HG02981 (cell line): ENCODE results near the gene CASZ1.

Experiments
- ATAC-seq: cut with Tn5 transposase; IDR thresholded peaks from one replicate; pipeline ENCODE4 v1.9.1; 2021; ENCODE audit warnings: mild to moderate bottlenecking, moderate library complexity; ENCODE audit not compliant: unreplicated experiment

The CASZ1 gene

DNA sequence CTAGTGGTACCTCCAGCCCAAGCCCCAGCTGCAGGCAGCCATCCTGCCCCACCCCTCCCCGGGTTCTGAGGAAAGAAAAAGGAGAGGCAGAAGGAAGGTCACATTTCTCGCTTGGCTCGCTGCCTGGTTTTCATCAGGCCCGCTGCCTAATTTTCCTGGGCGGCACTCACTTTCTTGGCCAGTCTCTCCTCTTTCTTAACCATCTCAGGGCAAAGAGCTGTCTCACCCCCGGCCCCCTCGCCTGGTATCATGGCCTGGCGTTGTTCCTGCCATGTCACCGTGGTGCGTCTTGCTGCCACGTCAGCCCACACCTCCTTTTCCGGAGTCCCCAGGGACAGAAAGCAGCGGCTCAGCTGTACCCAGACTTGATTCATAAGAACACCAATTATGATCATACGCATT lies 26.6 kb upstream of the CASZ1 start:
- no peak for ATAC-seq

DNA sequence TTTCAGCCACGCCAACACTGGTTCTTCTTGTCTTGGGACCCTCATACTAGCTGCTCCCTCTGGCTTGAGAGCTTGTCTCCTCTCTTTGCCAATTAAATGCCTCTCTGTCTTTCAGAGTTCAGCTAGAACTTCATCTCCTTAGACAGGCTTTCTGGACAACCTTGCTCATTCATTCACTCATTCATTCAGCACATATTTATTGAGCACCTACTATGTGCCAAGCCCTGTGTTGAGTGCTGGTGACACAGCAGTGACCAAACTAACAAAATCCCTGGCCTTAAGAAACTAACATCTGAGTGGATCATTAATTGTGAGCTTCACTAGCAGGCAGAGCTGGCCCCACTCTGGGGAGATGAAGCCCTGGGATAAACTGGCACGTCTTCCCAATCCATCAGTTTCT lies 24.9 kb upstream of the CASZ1 start:
- no peak for ATAC-seq

DNA sequence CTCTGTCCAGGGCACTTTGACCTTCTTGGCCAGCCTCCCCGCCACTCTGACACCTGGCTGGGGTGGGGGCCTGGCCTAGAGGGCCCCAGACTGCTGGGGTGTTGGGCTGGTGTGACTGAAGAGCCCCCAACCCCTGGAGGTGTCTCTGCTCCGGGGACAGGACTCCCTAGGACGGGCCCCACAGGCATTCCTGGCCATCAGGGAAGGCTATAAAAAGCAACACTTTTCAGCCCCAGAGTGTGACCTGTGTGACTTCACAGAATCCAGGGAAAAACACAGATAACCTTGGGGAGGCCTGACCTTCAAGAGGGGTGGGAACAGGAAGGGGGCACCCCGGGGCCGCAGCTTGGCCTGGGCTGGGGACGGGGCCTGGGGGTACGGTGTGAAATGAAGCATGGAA lies 24.0 kb upstream of the CASZ1 start:
- no peak for ATAC-seq

GRCh38 chr1:10819198-10819901 lies 22.9 kb upstream of the CASZ1 start:
- ATAC-seq, result no peak

GRCh38 chr1:10818262-10819197 lies 22.1 kb upstream of the CASZ1 start:
- ATAC-seq, result no peak

DNA sequence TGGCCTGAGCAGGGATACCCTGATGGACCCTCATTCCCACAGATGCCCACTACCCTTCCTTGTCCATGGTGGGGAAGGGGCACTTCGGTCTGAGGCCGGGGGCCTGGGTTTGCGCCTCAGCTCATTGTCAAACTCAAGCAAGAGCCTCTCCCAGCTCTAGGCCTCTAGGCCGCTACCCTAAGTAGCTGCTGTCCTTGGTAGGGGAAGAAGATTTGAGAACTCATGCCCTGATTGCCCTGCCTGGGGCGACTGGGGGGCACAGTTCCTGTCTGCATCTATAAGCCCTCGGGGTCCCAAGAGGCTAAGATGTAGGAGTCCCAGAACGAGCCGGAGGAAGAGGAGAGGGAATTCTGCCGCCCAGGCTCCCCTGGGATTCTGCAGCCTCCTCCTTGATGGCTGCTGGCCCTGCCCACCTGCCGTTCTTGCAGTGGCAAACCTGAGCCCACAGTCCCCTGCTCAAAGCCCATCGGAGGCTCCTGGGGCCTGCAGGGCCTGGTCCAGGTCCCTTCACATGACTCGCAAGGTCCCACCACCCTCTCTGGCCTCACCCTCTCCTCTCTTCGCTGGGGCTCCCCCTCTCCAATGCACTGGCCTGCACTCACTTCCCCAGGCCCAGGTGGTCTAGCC lies 20.4 kb upstream of the CASZ1 start:
- no peak for ATAC-seq

DNA sequence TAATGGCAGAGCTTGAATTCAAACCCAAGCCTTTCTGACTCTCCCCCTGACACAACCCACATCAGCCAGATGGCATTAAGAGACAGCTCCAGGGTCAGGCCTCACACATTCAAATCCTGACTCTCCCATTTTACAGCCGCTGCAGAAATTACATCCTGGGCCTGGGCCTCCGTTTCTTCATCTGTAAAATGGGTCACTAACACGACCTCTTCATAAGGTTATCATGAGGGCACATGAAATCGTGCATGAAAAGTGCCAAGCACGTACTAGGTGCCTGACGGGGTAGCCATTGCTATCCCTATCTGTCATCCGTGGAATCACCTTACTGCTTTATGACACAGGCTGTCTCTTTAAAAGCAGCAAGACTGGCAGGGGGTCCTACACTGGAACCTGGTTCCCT lies 19.8 kb upstream of the CASZ1 start:
- ATAC-seq, result no peak

DNA sequence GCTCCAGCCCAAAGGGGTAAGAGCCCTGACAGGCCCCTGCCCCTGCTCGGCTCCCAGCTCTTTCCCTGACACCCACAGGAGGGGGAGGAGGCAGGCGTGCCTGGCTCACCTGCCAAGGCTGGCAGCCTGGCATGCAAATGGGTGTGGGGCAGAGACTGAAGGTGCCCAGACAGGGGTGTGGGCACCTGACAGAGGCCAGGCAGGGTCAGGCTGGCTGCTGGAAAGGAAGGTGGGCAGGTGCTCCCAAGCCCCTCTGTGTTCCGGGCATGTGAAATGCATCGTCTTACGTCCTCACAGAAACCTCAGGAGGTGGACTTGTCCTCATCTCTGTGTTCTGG lies 19.4 kb upstream of the CASZ1 start:
- ATAC-seq, result no peak

DNA sequence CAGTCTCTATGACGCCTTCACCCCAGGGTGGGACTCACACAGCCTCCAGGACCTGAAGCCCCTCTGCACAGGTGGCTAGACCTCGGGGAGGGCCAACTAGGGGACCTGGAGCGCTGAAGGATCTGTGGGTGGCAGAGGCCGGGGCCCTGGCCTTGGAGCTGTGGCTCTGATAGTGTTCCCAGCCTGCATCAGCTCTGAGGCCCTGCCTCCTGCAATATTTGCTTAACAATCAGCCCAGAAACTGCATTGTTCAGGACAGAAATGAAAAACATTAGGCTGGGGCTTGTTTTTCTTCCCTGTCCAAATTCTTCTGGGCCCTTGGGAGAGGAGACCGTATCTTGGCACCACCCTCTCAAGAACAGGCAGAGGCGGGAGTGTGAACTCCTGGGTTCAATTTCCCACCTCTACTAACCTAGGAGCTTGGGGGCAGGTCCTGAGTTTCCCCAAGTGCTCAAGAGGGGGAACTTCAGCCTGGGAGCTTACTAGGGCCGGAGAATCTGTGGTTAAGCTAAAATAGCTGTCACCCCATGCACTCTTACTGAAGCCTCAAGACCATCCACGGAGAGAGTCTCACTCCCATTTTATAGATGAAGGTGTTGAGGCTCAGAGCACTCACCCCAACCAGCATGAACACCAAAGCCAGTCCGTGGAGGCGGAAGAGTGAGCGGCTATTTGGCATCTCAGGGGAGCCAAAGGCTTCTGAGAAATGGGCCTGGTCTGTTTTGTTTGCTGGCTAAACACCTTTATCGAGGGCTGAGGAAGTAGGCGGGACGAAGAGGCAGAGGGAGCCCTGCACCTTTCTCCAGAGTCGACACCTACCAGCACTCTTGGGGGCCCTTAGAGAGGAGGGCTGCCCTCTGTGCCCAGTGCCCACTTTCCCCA lies 18.8 kb upstream of the CASZ1 start:
- ATAC-seq, result no peak

DNA sequence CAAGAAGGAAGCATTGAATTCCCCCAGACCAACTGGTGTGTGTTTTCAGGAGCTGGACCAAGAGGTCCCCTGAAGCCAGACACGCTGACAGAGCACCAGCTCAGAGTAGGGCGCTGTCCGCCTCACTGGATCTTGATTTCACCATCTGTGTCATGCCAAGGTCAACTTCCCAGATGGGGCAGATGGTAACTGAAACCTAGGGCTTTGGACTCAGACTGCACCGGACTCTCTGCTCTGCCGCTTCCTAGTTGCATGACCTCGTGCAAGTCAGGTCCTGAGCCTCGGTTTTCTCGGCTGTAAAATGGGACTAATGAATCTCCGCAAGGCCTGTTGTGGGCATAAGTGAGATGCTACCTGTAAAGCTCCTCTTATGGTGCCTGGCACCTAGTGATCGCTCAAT lies 17.9 kb upstream of the CASZ1 start:
- ATAC-seq, result no peak

DNA sequence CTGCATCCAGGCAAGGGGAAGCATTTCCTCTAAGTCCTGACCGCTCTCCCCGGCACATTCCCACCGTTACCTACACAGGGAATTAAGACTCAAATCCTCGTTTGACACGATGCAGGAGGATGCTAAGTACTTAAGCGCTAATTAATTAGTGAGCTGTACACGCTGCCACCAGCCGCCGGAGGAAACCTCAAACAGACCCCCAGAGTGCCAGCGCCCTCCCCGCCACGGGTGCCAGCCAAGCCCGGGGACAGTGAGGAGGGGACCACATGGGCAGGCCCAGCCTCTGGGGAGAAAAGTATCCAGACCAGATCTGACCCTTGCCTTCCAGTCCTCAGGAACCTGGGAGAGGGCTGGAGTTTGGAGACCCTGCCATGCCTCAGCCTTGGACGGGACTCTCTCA lies 17.4 kb upstream of the CASZ1 start:
- no peak for ATAC-seq

- ATAC-seq, result no peak
Measured at GRCh38 chr1:10812387-10812915, 16.0 kb upstream of the CASZ1 start.

DNA sequence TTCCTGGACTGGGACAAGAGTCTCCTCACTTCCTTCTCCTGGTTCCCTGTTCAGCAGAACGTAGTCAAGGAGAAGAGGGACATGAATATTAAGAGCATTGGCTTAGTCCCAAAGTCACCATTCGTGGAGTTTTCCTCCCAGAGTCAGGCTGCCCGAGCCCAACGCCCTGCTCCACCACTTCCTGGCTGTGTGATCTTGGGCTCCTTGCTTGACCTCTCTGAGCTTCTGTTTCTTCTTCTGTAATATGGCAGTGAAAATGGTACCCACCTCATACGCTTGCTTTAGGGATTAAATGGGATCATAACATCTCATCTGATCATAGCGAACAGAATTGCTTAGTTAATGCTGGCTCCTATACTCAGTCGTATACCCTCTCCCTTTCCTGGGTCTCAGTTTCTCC lies 12.0 kb upstream of the CASZ1 start:
- ATAC-seq, result no peak

DNA sequence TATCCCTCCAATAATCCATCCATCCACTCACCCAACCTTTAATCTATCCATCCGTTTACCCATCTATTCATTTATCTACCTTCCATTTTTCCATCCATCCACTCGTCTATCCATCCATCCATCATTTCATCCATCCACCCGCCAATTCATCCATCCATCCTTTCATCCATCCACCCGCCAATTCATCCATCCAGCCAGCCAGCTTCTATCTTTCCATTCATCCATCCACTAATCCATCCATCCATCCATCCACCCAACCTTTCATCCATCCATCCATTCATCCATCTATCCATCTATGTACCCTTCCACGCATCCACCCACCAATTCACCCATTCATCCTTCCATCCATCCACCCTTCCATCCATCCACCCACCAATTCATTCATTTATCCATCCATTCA lies 10.5 kb upstream of the CASZ1 start:
- ATAC-seq, result no peak

DNA sequence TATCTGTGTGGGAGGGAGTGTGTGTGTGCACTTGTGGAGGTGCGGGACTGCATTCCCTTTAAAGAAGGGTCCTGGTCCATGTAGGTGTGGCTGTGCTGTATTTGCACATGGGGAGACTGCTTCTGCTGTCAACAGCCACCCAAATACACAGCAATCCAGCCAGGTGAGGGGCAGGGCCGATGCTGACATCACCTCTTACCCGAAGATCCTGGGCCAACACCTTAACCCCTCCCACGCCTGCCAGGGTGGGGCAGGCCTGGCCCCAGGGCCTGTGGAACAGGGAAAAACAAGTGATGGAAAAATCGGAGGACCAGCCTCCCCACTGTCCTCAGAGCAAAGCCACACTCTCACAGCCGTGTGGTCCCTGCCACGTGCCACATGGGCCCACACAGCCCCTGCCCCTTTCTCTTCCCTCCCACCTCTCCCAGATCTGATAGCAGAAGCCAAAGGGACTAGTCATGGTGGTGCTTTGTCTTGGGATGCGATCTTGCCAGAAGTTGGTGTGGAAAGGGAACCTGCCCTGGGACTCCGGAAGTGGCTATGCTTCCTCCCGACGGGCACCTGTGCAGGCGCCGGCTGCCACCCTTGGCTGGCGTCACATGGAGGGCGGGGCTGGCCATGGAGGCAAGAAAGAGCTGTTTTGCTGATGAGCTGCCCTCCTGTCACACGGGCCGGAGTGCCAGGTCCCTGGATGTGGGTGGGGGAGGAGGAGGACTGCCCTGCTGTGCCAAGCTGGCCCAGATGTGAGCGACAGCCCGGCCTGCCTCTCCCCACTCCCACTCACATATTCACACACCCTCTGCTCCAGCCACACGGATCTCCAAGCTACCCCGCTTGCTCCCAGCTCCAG lies 7.8 kb upstream of the CASZ1 start:
- ATAC-seq, result no peak

DNA sequence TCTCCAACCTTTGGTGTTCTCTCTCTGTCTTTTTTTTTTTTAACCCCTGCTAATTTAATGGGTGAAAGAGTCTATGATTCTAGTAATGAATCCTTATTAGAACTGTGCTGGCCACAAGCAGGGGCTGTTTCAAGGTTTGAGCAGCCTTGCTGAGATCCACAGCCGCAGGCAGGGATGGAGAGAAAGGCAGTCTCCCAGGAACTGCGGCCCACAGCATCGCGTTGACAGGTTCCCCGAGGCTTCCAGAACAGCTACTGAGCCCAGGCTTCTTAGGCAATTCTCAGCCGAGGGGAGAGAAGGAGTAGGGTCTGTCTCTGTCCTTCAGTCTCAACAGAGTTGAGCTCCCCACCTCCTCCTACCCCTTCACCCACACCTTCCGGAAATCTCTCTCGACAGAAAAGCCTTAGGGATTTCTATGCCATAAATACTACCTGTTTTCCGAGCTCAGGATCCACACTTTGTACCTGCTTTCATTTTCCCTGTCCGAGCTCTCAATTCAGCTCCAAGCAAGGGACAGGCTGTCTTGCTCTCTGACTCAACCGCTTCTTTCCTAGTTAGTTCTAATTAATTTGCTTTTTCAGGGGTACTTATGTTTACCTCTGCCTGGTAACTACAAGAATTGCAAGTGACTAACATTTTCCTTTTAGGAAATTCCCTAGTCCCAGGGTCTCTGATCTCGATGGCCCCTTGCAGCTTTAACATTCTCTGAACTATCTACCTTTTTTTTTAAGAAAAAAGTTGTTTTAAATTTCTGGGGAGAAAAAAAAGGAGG lies 6.7 kb upstream of the CASZ1 start:
- no peak for ATAC-seq

GRCh38 chr1:10800778-10801177 lies 4.3 kb upstream of the CASZ1 start:
- ATAC-seq, result no peak

DNA sequence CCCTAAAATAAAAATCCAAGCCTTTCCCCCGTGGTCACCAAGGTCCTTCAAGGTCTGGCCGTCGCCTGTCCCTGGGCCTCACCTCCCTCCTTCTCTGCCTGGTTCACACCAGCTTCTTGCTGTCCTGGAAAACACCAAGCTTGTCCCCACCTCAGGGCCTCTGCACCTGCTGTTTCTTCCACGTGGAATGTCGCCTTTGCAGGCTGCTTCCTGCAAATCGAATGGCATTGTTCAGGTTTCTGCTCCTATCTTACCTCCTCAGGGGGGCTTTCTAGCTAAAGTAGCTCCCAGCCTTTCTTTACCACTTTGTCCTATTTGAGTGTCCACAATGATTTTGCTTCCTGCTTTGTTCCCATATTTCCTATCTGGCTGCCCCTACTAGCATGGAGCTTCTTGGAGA lies 3.3 kb upstream of the CASZ1 start:
- no peak for ATAC-seq
